SK-N-MC (cell line): Measurements from ENCODE around the gene CCN5.

ENCODE experiments used
- DNase-seq: peaks from one replicate; pipeline ENCODE4 v3.0.0-alpha.2; 2011; ENCODE audit warnings: low read depth, low spot score
- H3K27ac ChIP-seq: fragments of 200-600 bp; sonication (generic); 2 replicates; pipeline ENCODE4 v1.5.1; 2016; ENCODE audit warnings: mixed run types
- H3K36me3 ChIP-seq: fragments of 200-600 bp; sonication (generic); 2 replicates; pipeline ENCODE4 v1.6.1; 2017; ENCODE audit warnings: antibody characterized with exemption, low read length, mixed read lengths; ENCODE audit not compliant: insufficient read depth
- H3K4me3 ChIP-seq: fragments of 200-600 bp; sonication (generic); 2 replicates; pipeline ENCODE4 v1.5.1; 2016
- H3K9ac ChIP-seq: fragments of 200-600 bp; sonication (generic); 2 replicates; pipeline ENCODE4 v1.8.0; 2017; ENCODE audit warnings: mixed run types, mixed read lengths; ENCODE audit not compliant: insufficient read length
- H3K9me3 ChIP-seq: fragments of 200-600 bp; sonication (generic); 2 replicates; pipeline ENCODE4 v1.6.1; 2017; ENCODE audit warnings: low read depth, mild to moderate bottlenecking, antibody characterized with exemption, low read length, moderate library complexity, mixed read lengths
- EZH2 ChIP-seq: fragments of 200-600 bp; sonication (generic); IDR thresholded peaks from one replicate; pipeline ENCODE4 v1.6.1; 2017; ENCODE audit warnings: antibody characterized with exemption
- FOXP2 ChIP-seq: optimal IDR thresholded peaks from 2 replicates; pipeline ENCODE3; 2011; ENCODE audit warnings: mild to moderate bottlenecking, moderate library complexity; ENCODE audit not compliant: insufficient read depth; ENCODE audit errors: extremely low read length, control extremely low read depth
- POLR2AphosphoS5 ChIP-seq: IDR thresholded peaks from 2 replicates; pipeline ENCODE4 v1.6.1; 2012; ENCODE audit warnings: mild to moderate bottlenecking, low read depth, low read length, borderline replicate concordance

The CCN5 gene

GRCh38 chr20:44734938-44735337 is 19.8 kb downstream of the CCN5 start:
- Histone ChIP-seq H3K9ac (no peak overlapping the region), H3K4me3 (no peak overlapping the region), H3K36me3 (no peaks in the 10 kb centered on the region), H3K27ac (no peak overlapping the region), H3K9me3 (no peaks in the 10 kb centered on the region)
- DNase-seq: no peak
- TF ChIP-seq POLR2AphosphoS5: no peak
- no peak for TF ChIP-seq EZH2
- no peak for TF ChIP-seq FOXP2

GRCh38 chr20:44735816-44736169 is 20.6 kb downstream of the CCN5 start:
- no peaks in the 10 kb centered on the region for H3K36me3 ChIP-seq
- peak overlapping the region; percentile 31; the same call in 1 of the 2 replicates for H3K4me3 ChIP-seq
- H3K9ac ChIP-seq: no peak overlapping the region
- TF ChIP-seq FOXP2: no peak
- TF ChIP-seq EZH2: no peak
- TF ChIP-seq POLR2AphosphoS5: no peak
- H3K27ac ChIP-seq: no peak overlapping the region
- H3K9me3 ChIP-seq: no peaks in the 10 kb centered on the region
- no peak for DNase-seq

- peak; percentile 78 for DNase-seq
- no peaks in the 10 kb centered on the region for H3K36me3 ChIP-seq
- no peak overlapping the region for H3K27ac ChIP-seq
- peak overlapping the region; percentile 31; the same call in 1 of the 2 replicates for H3K4me3 ChIP-seq
- no peak overlapping the region for H3K9ac ChIP-seq
- TF ChIP-seq EZH2: no peak
- H3K9me3 ChIP-seq: no peaks in the 10 kb centered on the region
Measured at GRCh38 chr20:44736170-44737021, 21.2 kb downstream of the CCN5 start.

GRCh38 chr20:44737116-44737515 is 21.9 kb downstream of the CCN5 start:
- Histone ChIP-seq H3K9me3 (no peaks in the 10 kb centered on the region), H3K27ac (no peak overlapping the region), H3K4me3 (no peak overlapping the region), H3K9ac (no peak overlapping the region), H3K36me3 (no peaks in the 10 kb centered on the region)
- DNase-seq: no peak
- TF ChIP-seq EZH2: no peak
- no peak for TF ChIP-seq POLR2AphosphoS5
- no peak for TF ChIP-seq FOXP2

GRCh38 chr20:44738813-44739477 is 23.8 kb downstream of the CCN5 start:
- TF ChIP-seq EZH2 (no peak), POLR2AphosphoS5 (no peak), FOXP2 (no peak)
- no peak overlapping the region for H3K4me3 ChIP-seq
- DNase-seq: no peak
- H3K9ac ChIP-seq: no peak overlapping the region
- no peak overlapping the region for H3K27ac ChIP-seq
- no peaks in the 10 kb centered on the region for H3K36me3 ChIP-seq
- H3K9me3 ChIP-seq: no peaks in the 10 kb centered on the region

- no peak for DNase-seq
- H3K36me3 ChIP-seq: no peaks in the 10 kb centered on the region
- no peak overlapping the region for H3K27ac ChIP-seq
- H3K9me3 ChIP-seq: no peaks in the 10 kb centered on the region
- H3K4me3 ChIP-seq: no peak overlapping the region
- TF ChIP-seq POLR2AphosphoS5: no peak
- no peak for TF ChIP-seq EZH2
- no peak for TF ChIP-seq FOXP2
- H3K9ac ChIP-seq: no peak overlapping the region
Measured at GRCh38 chr20:44739942-44740341, 24.8 kb downstream of the CCN5 start.

GRCh38 chr20:44742304-44743079 is 27.3 kb downstream of the CCN5 start:
- H3K4me3 ChIP-seq: no peak overlapping the region
- H3K9me3 ChIP-seq: no peaks in the 10 kb centered on the region
- H3K36me3 ChIP-seq: no peaks in the 10 kb centered on the region
- DNase-seq: no peak
- no peak overlapping the region for H3K9ac ChIP-seq
- TF ChIP-seq EZH2 (no peak), POLR2AphosphoS5 (no peak), FOXP2 (no peak)
- H3K27ac ChIP-seq: no peak overlapping the region

- Histone ChIP-seq H3K4me3 (no peak overlapping the region), H3K9ac (no peak overlapping the region), H3K9me3 (no peaks in the 10 kb centered on the region), H3K36me3 (no peaks in the 10 kb centered on the region), H3K27ac (no peak overlapping the region)
- DNase-seq: no peak
- TF ChIP-seq FOXP2 (no peak), POLR2AphosphoS5 (no peak), EZH2 (no peak)
Measured at GRCh38 chr20:44743080-44743701, 28.0 kb downstream of the CCN5 start.
